HEK293 (cell line): ENCODE data around the gene APOL1.

Source experiments
- CTCF ChIA-PET: fragments of 350-600 bp; formaldehyde crosslinking; extraction: SDS; loops from one replicate; lab custom pipeline; 2021; ENCODE audit warnings: antibody characterized with exemption; lab: Yijun Ruan, JAX
- POLR2A ChIA-PET: fragments of 300-600 bp; formaldehyde crosslinking; extraction: SDS; loops from one replicate; lab custom pipeline; 2020; ENCODE audit warnings: antibody characterized with exemption, inconsistent platforms; lab: Yijun Ruan, JAX
- H3K27ac ChIP-seq: fragments of 200-500 bp; sonication (Bioruptor generic); 2 replicates; pipeline ENCODE4 v1.5.1; 2014; ENCODE audit warnings: low read depth, low read length, control low read depth, inconsistent platforms; ENCODE audit errors: extremely low read depth
- H3K36me3 ChIP-seq, 2 experiments: fragments of 200-500 bp in 1 of 2; sonication (Bioruptor generic) in 1 of 2; 1 replicate in 1 of 2; 2 replicates in 1 of 2; pipeline ENCODE4 v1.5.1; 2014 to 2017; ENCODE audit warnings: inconsistent platforms in 2 of 2, low read length in 2 of 2; ENCODE audit not compliant: control insufficient read depth in 2 of 2, insufficient read depth in 1 of 2
- H3K4me1 ChIP-seq: fragments of 200-500 bp; sonication (Bioruptor generic); 2 replicates; pipeline ENCODE4 v1.5.1; 2014; ENCODE audit warnings: mild to moderate bottlenecking, low read length, inconsistent platforms; ENCODE audit not compliant: control insufficient read depth, insufficient read depth
- H3K4me3 ChIP-seq: 2 replicates; pipeline ENCODE4 v1.5.1; 2011; ENCODE audit warnings: low read depth, mild to moderate bottlenecking, control low read depth, low read length, moderate library complexity
- H3K9me3 ChIP-seq: fragments of 200-500 bp; sonication (Bioruptor generic); 2 replicates; pipeline ENCODE4 v1.5.1; 2014; ENCODE audit warnings: low read depth, low read length, inconsistent platforms; ENCODE audit not compliant: control insufficient read depth, insufficient read depth
- GLI2 ChIP-seq: fragments of 450-650 bp; formaldehyde crosslinking; IDR thresholded peaks from 2 replicates; pipeline ENCODE4; 2017; ENCODE audit warnings: missing biosample characterization, missing genetic modification characterization, low read depth, borderline replicate concordance
- HIC1 ChIP-seq: fragments of 450-650 bp; formaldehyde crosslinking; IDR thresholded peaks from 2 replicates; pipeline ENCODE4 v1.5.1; 2016; ENCODE audit warnings: missing biosample characterization, missing genetic modification characterization
- PBX3 ChIP-seq: sonication (generic); formaldehyde crosslinking; IDR thresholded peaks from 2 replicates; pipeline ENCODE4 v1.8.1; 2022; ENCODE audit warnings: mild to moderate bottlenecking, moderate library complexity, missing genetic modification reagents
- REPIN1 ChIP-seq: fragments of 450-650 bp; formaldehyde crosslinking; IDR thresholded peaks from 2 replicates; pipeline ENCODE4 v1.5.1; 2017; ENCODE audit warnings: missing biosample characterization, missing genetic modification characterization, low read depth
- SCRT1 ChIP-seq: fragments of 450-650 bp; formaldehyde crosslinking; IDR thresholded peaks from 2 replicates; pipeline ENCODE4 v1.5.1; 2016; ENCODE audit warnings: missing biosample characterization, missing genetic modification characterization, borderline replicate concordance
- ZBTB1 ChIP-seq: fragments of 450-650 bp; formaldehyde crosslinking; IDR thresholded peaks from 2 replicates; pipeline ENCODE4 v1.5.1; 2016; ENCODE audit warnings: missing biosample characterization, missing genetic modification characterization
- ZBTB21 ChIP-seq: fragments of 450-650 bp; formaldehyde crosslinking; IDR thresholded peaks from 2 replicates; pipeline ENCODE4 v1.5.1; 2017; ENCODE audit warnings: missing biosample characterization, missing genetic modification characterization
- ZNF112 ChIP-seq: fragments of 450-650 bp; formaldehyde crosslinking; IDR thresholded peaks from 2 replicates; pipeline ENCODE4 v1.5.0; 2017; ENCODE audit warnings: missing biosample characterization, missing genetic modification characterization
- ZNF132 ChIP-seq: fragments of 450-650 bp; formaldehyde crosslinking; IDR thresholded peaks from 2 replicates; pipeline ENCODE4 v1.5.1; 2017; ENCODE audit warnings: missing biosample characterization, missing genetic modification characterization, borderline replicate concordance
- ZNF133 ChIP-seq: fragments of 450-650 bp; formaldehyde crosslinking; IDR thresholded peaks from 2 replicates; pipeline ENCODE4 v1.5.1; 2016; ENCODE audit warnings: missing biosample characterization, missing genetic modification characterization
- ZNF292 ChIP-seq: fragments of 450-650 bp; formaldehyde crosslinking; IDR thresholded peaks from 2 replicates; pipeline ENCODE4 v1.5.1; 2016; ENCODE audit warnings: low read depth, missing biosample characterization, missing genetic modification characterization, borderline replicate concordance
- ZNF585B ChIP-seq: fragments of 450-650 bp; formaldehyde crosslinking; IDR thresholded peaks from 2 replicates; pipeline ENCODE4 v1.5.1; 2016; ENCODE audit warnings: missing biosample characterization, missing genetic modification characterization
- ZNF621 ChIP-seq: fragments of 450-650 bp; formaldehyde crosslinking; IDR thresholded peaks from 2 replicates; pipeline ENCODE4 v1.5.1; 2017; ENCODE audit warnings: missing biosample characterization, missing genetic modification characterization
- ZNF645 ChIP-seq: fragments of 450-650 bp; formaldehyde crosslinking; IDR thresholded peaks from 2 replicates; pipeline ENCODE4; 2016; ENCODE audit warnings: missing biosample characterization, missing genetic modification characterization
- ZNF830 ChIP-seq: fragments of 450-650 bp; IDR thresholded peaks from 2 replicates; pipeline ENCODE4 v1.5.0; 2018; ENCODE audit warnings: missing biosample characterization, missing genetic modification characterization, low read depth, mild to moderate bottlenecking, moderate library complexity
- ZNF837 ChIP-seq: fragments of 450-650 bp; formaldehyde crosslinking; IDR thresholded peaks from 2 replicates; pipeline ENCODE4 v1.5.1; 2016; ENCODE audit warnings: missing biosample characterization, missing genetic modification characterization
- ZXDB ChIP-seq: fragments of 450-650 bp; formaldehyde crosslinking; IDR thresholded peaks from 2 replicates; pipeline ENCODE4 v1.5.1; 2016; ENCODE audit warnings: missing biosample characterization, missing genetic modification characterization

APOL1 gene

DNA sequence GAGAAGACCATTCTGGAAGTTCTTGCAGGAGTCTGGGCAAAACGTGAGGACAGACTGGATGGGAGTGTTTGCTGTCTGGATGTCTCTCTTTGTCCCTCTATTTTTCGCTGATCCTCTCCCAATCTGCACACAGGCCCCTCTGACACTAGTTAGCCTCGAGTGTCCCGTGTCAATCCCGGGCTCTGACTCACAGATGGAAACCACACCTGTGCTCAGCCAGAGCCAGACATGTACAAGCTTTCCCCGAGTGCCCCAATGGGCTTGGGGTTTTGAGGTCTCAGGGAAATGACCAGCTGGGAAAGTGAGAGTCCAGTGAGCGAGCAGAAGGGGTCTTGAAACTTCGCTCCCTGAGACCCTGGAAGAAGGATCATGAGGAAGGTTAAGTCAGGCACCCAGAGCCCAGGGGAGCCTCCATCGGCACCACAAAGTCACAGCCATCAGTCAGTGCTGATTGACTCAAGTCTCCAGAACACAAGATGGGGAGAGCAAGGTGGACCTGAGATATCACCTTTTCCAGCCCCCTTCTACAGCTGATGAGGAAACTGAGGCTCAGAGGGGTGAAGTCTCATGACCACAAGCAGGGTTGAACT is 27.5 kb upstream of the APOL1 start:
- ChIA-PET CTCF (interaction anchor here (0.6 to 1.1 kb wide), 5 partner anchors 14 to 895 kb away, joined by 3 to 4 read pairs (median 3); partner anchors contain the start of gene APOL2), POLR2A (no interaction called here)
- Histone ChIP-seq H3K27ac (no peak overlapping the region), H3K36me3 (peaks cover 0 to 26% of the 10 kb centered on the region in 2 experiments; a peak in 1 of 3 replicates), H3K4me3 (no peak overlapping the region), H3K4me1 (no peaks in the 10 kb centered on the region), H3K9me3 (no peaks in the 10 kb centered on the region)
- TF ChIP-seq ZNF830 (tag by site-specific recombination) (no peak), ZNF645 (tag by site-specific recombination) (no peak), REPIN1 (tag by site-specific recombination) (no peak), PBX3 (CRISPR knock-in tag) (no peak), ZNF292 (tag by site-specific recombination) (no peak), ZBTB1 (no peak), ZXDB (no peak), GLI2 (tag by site-specific recombination) (no peak), HIC1 (no peak), ZNF132 (tag by site-specific recombination) (no peak), ZNF621 (no peak)

DNA sequence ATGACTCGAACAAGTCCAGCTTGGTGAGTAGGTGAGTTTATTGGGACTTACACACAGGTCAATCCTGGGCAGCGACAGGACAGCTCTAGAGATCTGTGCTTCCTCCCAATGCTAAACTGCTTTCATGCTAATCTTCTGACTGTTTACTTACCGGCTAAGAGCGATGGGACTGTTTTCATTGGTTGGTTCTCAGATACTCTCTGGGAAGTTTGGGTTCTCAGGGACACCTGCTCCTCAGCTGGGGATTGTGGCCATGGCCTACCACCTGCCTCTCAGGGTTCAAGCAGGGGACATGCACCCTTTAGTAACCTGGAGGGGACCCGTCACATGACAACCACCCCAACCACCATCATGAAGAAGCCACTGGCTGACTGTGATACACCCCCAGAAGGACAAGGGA is 26.7 kb upstream of the APOL1 start:
- Histone ChIP-seq H3K4me3 (no peak overlapping the region), H3K36me3 (peaks cover 0 to 33% of the 10 kb centered on the region in 2 experiments; a peak in 1 of 3 replicates), H3K9me3 (no peaks in the 10 kb centered on the region), H3K4me1 (no peaks in the 10 kb centered on the region), H3K27ac (no peak overlapping the region)
- CTCF ChIA-PET: interaction anchor here (0.6 to 1.1 kb wide), 2 partner anchors 13 to 31 kb away, joined by 3 read pairs; partner anchors contain the start of gene APOL2
- POLR2A ChIA-PET: interaction anchor here (1.2 kb wide), 1 partner anchor 13 kb away, joined by 5 read pairs; the partner anchor contains the start of gene APOL2
- no peak for TF ChIP-seq ZBTB21 (tag by site-specific recombination)
- no peak for TF ChIP-seq SCRT1 (tag by site-specific recombination)
- TF ChIP-seq ZNF133 (tag by site-specific recombination): no peak
- no peak for TF ChIP-seq ZNF837 (tag by site-specific recombination)
- no peak for TF ChIP-seq ZNF112 (tag by site-specific recombination)
- TF ChIP-seq ZNF585B (tag by site-specific recombination): no peak
- no peak for TF ChIP-seq PBX3 (CRISPR knock-in tag)
